ENCODE measurements around the gene CCDC85B. TPM values are rescaled to one million over a fixed set of nuclear protein-coding genes. Genes with fewer than 3 reads are reported as not detected.

CCDC85B gene
- total and polyA plus RNA-seq, 2 of the 13 experiments (the other 11 are each of a cell fraction or from before 2014, with no cell fraction given): 8.2 to 19.5 TPM

DNA sequence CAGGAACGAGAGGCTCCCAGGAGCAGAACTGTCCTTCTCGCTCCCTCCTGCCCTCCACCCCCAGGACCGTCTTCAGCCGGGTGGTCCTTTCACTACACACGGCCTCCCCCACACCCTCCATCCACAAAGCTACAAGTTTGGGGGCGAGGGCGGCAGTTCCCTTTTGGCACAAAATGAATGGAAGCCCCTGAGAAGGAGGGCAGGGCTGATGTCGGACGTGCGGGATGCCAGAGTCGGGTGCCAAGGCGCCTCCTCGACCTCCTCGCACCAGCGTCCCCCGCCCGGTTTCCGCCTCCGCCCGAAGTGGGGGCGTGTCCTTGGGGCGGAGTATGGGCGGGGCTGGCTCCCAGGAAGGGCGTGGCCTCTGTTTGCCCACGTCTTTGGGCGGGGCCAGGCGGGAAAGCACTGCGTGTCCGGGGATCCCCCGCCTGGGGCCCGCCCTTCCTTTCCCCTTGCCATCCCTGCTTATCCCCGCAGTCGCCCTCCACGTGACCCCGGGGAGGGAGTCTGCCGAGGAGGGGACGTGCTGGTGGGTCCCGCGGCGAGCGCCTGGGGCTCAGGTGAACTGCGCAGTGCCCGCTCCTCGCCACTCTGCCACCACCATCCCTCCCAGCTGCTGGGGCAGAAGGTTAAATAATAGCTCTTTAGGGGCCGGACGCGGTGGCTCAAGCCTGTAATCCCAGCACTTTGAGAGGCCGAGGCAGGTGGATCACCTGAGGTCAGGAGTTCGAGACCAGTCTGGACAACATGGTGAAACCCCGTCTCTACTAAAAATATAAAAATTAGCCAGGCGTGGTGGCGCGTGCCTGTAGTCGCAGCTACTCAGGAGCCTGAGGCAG lies 16.9 kb upstream of the CCDC85B start (continued):
- TF ChIP-seq, protein P1, sequence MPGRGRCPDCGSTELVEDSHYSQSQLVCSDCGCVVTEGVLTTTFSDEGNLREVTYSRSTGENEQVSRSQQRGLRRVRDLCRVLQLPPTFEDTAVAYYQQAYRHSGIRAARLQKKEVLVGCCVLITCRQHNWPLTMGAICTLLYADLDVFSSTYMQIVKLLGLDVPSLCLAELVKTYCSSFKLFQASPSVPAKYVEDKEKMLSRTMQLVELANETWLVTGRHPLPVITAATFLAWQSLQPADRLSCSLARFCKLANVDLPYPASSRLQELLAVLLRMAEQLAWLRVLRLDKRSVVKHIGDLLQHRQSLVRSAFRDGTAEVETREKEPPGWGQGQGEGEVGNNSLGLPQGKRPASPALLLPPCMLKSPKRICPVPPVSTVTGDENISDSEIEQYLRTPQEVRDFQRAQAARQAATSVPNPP (CRISPR knock-in tag; IDR thresholded peaks at IDR 0.05): no peak
- TF ChIP-seq HNRNPH1 (optimal IDR thresholded peaks at IDR 0.05; ENCODE audit: low read depth, low read length): no peak
- TF ChIP-seq, protein P2, sequence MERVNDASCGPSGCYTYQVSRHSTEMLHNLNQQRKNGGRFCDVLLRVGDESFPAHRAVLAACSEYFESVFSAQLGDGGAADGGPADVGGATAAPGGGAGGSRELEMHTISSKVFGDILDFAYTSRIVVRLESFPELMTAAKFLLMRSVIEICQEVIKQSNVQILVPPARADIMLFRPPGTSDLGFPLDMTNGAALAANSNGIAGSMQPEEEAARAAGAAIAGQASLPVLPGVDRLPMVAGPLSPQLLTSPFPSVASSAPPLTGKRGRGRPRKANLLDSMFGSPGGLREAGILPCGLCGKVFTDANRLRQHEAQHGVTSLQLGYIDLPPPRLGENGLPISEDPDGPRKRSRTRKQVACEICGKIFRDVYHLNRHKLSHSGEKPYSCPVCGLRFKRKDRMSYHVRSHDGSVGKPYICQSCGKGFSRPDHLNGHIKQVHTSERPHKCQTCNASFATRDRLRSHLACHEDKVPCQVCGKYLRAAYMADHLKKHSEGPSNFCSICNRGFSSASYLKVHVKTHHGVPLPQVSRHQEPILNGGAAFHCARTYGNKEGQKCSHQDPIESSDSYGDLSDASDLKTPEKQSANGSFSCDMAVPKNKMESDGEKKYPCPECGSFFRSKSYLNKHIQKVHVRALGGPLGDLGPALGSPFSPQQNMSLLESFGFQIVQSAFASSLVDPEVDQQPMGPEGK (CRISPR knock-in tag; IDR thresholded peaks at IDR 0.05): peak; percentile 73
- no peak for TF ChIP-seq GFI1 (CRISPR knock-in tag; IDR thresholded peaks at IDR 0.05; ENCODE audit: borderline replicate concordance)
- no peak for TF ChIP-seq ARNT (IDR thresholded peaks at IDR 0.05)
- no peak for TF ChIP-seq ZNF720 (CRISPR knock-in tag; IDR thresholded peaks at IDR 0.05)
- TF ChIP-seq, protein P3, sequence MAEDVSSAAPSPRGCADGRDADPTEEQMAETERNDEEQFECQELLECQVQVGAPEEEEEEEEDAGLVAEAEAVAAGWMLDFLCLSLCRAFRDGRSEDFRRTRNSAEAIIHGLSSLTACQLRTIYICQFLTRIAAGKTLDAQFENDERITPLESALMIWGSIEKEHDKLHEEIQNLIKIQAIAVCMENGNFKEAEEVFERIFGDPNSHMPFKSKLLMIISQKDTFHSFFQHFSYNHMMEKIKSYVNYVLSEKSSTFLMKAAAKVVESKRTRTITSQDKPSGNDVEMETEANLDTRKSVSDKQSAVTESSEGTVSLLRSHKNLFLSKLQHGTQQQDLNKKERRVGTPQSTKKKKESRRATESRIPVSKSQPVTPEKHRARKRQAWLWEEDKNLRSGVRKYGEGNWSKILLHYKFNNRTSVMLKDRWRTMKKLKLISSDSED (CRISPR knock-in tag; IDR thresholded peaks at IDR 0.05): no peak
- no peak for TF ChIP-seq MTA1 (CRISPR knock-in tag; IDR thresholded peaks at IDR 0.05; ENCODE audit: borderline replicate concordance)
- TF ChIP-seq ATF7-NPFF (CRISPR knock-in tag; IDR thresholded peaks at IDR 0.05; ENCODE audit: low read depth): no peak
- TF ChIP-seq GZF1 (CRISPR knock-in tag; IDR thresholded peaks at IDR 0.05): no peak
- TF ChIP-seq SIX1 (CRISPR knock-in tag; IDR thresholded peaks at IDR 0.05; ENCODE audit: borderline replicate concordance): no peak
- no peak for TF ChIP-seq JARID2 (CRISPR knock-in tag; IDR thresholded peaks at IDR 0.05; ENCODE audit: insufficient replicate concordance)
- 0 out of 2 replicates have a peak, but pooled peaks have one; percentile 10 for TF ChIP-seq NR2F6 (IDR thresholded peaks at IDR 0.05)
- no peak for TF ChIP-seq NR2F6 (CRISPR knock-in tag; IDR thresholded peaks at IDR 0.05)
- no peak for TF ChIP-seq NBN (conservative IDR thresholded peaks at IDR 0.05)
- TF ChIP-seq, protein P4, sequence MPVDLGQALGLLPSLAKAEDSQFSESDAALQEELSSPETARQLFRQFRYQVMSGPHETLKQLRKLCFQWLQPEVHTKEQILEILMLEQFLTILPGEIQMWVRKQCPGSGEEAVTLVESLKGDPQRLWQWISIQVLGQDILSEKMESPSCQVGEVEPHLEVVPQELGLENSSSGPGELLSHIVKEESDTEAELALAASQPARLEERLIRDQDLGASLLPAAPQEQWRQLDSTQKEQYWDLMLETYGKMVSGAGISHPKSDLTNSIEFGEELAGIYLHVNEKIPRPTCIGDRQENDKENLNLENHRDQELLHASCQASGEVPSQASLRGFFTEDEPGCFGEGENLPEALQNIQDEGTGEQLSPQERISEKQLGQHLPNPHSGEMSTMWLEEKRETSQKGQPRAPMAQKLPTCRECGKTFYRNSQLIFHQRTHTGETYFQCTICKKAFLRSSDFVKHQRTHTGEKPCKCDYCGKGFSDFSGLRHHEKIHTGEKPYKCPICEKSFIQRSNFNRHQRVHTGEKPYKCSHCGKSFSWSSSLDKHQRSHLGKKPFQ (CRISPR knock-in tag; IDR thresholded peaks at IDR 0.05; ENCODE audit: insufficient replicate concordance): peak; percentile 70
- peak; percentile 15 to 77; a peak in 2 of 4 replicates for TF ChIP-seq POLR2A (IDR thresholded peaks at IDR 0.05; ENCODE audit: insufficient read depth in 1 of 2, low read depth in 2 of 2, low read length in 2 of 2)
- TF ChIP-seq, protein P5, sequence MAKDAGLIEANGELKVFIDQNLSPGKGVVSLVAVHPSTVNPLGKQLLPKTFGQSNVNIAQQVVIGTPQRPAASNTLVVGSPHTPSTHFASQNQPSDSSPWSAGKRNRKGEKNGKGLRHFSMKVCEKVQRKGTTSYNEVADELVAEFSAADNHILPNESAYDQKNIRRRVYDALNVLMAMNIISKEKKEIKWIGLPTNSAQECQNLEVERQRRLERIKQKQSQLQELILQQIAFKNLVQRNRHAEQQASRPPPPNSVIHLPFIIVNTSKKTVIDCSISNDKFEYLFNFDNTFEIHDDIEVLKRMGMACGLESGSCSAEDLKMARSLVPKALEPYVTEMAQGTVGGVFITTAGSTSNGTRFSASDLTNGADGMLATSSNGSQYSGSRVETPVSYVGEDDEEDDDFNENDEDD (CRISPR knock-in tag; IDR thresholded peaks at IDR 0.05; ENCODE audit: borderline replicate concordance): peak; percentile 21; the same call in 1 of the 2 replicates
- peak; percentile 56; the same call in 1 of the 2 replicates for TF ChIP-seq ZNF776 (CRISPR knock-in tag; IDR thresholded peaks at IDR 0.05)
- TF ChIP-seq ZNF567 (CRISPR knock-in tag; IDR thresholded peaks at IDR 0.05; ENCODE audit: borderline replicate concordance): no peak
- TF ChIP-seq ZNF180 (CRISPR knock-in tag; IDR thresholded peaks at IDR 0.05; ENCODE audit: borderline replicate concordance, low read depth): no peak
- no peak for TF ChIP-seq TMF1 (CRISPR knock-in tag; IDR thresholded peaks at IDR 0.05; ENCODE audit: low read depth)
- TF ChIP-seq EEA1 (CRISPR knock-in tag; IDR thresholded peaks at IDR 0.05; ENCODE audit: borderline replicate concordance): peak; percentile 67; the same call in 1 of the 2 replicates

All from HepG2 (cell line).